NCI-H510A treated with DMSO at 0.1 percent for 48 hours (cell line): ENCODE results near the gene ATAD3A.

Experiments
- DNase-seq: peaks from one replicate; lab custom pipeline; 2025; lab: John Stamatoyannopoulos, UW

Gene ATAD3A

DNA sequence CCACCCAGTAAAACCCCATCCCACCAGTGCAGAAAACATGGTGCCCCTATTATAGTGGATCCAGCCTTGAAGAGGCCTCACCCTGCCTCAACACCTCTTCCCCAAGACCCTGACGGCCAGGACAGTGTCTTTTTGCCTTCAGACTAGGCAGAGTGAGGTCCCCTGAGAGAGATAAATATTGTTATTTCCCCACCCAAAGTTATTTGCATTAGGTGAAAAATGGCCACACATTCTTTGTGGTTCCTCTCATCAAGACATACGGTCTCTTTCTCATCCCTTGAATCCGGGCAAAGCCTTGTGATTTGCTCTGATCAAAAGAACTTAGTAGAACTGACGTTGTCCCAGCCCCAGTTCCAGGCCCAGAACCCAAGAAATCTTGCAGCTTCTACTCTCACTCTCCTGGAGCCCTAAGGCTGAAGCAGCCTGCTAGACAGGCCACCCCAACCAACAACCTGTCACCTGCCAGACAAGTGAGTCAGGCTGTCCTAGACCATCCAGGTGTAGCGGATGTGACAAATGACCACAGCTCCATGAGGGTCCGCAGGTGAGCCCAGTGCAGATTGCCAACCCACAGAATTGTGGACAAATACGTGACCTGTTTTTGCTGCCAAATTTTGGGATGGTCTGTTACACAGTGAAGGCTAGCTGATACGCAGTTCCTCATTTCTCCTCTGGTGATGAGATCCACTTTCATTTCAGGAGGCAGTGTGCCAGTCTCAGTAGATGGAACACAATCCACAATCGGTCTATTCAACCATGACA lies 70.8 kb downstream of the ATAD3A start:
- DNase-seq, result no peak

DNA sequence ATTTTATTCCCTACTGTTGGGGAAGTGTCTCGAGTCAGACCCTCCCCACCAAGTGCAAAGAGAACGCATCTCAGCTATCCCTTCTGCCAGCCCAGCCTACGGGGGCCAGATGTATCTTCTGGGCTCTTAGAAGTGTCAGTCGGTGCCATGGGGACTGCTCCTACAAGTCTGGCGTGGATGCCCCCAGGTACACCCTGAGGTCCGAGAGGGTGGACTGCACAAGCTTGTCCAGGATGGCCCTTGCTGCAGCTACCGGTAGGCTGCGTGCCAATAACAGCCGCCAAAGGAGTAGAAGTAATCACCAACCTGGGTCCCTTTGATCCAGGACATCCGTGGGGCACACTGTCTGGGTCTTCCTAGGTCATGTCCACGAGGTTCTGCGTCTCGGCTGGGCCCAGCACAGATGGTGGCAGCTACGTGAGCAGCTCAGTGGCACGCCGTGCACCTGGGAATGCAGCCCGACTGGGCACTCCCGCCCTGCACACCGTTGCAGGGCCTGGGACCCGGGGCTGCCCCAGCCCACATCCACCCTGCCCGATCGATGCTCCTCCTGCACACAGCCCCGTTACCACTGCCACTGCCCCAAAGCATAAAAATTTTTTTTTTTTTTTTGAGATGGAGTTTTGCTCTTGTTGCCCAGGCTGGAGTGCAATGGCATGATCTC lies 71.5 kb downstream of the ATAD3A start:
- no peak for DNase-seq
